PC-9 (cell line): ENCODE results near the gene EPHB1. TPM values are rescaled to one million over a fixed set of nuclear protein-coding genes. Genes with fewer than 3 reads are reported as not detected.

Experiments used
- BruUV-seq: library from RNA; stranded (reverse); fragments of 400-500 nt; replicated peaks from 2 replicates; lab custom pipeline; 2021; lab: Mats Ljungman, UMichigan
- CTCF ChIA-PET: fragments of 300-600 bp; sonication (Branson Sonifier 250); formaldehyde crosslinking; loops from one replicate; lab custom pipeline; 2022; ENCODE audit warnings: antibody characterized with exemption; lab: Charles Lee
- POLR2A ChIA-PET: fragments of 300-600 bp; sonication (Branson Sonifier 250); formaldehyde crosslinking; loops from one replicate; lab custom pipeline; 2022; ENCODE audit warnings: antibody characterized with exemption; ENCODE audit not compliant: unreplicated experiment; lab: Charles Lee
- DNase-seq, 2 experiments: peaks; one replicate each; pipeline versions ENCODE4 v3.0.0 to v3.0.0-alpha.2; 2015 to 2022; ENCODE audit warnings: mixed read lengths in 1 of 2
- H2AFZ ChIP-seq: fragments of 200-600 bp; sonication (generic); 2 replicates; pipeline ENCODE4 v1.8.1; 2017; ENCODE audit warnings: antibody characterized with exemption
- H3F3A ChIP-seq: fragments of 200-600 bp; sonication (generic); 2 replicates; pipeline ENCODE4 v1.8.1; 2017; ENCODE audit warnings: antibody characterized with exemption, mild to moderate bottlenecking, low read depth; ENCODE audit not compliant: insufficient read depth
- H3K27ac ChIP-seq: fragments of 200-600 bp; sonication (generic); 2 replicates; pipeline ENCODE4 v1.6.1; 2016; ENCODE audit warnings: mixed run types
- H3K27me3 ChIP-seq: fragments of 200-600 bp; sonication (generic); 2 replicates; pipeline ENCODE4 v1.6.1; 2016; ENCODE audit warnings: low read depth, mixed run types; ENCODE audit not compliant: insufficient read depth
- H3K36me3 ChIP-seq: fragments of 200-600 bp; sonication (generic); 2 replicates; pipeline ENCODE4 v1.6.1; 2016; ENCODE audit warnings: low read depth, mixed run types
- H3K4me1 ChIP-seq: fragments of 200-600 bp; sonication (generic); replicated peaks from 2 replicates; pipeline ENCODE4 v1.6.1; 2016; ENCODE audit warnings: mixed run types; ENCODE audit not compliant: insufficient read depth
- H3K4me2 ChIP-seq: fragments of 200-600 bp; sonication (generic); 2 replicates; pipeline ENCODE4 v1.6.1; 2017; ENCODE audit warnings: mixed run types
- H3K4me3 ChIP-seq: fragments of 200-600 bp; sonication (generic); 2 replicates; pipeline ENCODE4 v1.6.1; 2016; ENCODE audit warnings: mixed run types
- H3K79me2 ChIP-seq: fragments of 200-600 bp; sonication (generic); 2 replicates; pipeline ENCODE4 v1.6.1; 2017; ENCODE audit warnings: low read depth, mixed run types
- H3K9me2 ChIP-seq: fragments of 200-600 bp; sonication (generic); 2 replicates; pipeline ENCODE4 v1.8.1; 2017; ENCODE audit warnings: mild to moderate bottlenecking; ENCODE audit not compliant: insufficient read depth
- H3K9me3 ChIP-seq: fragments of 200-600 bp; sonication (generic); 2 replicates; pipeline ENCODE4 v1.8.1; 2016; ENCODE audit warnings: low read depth; ENCODE audit not compliant: insufficient read depth
- H4K20me1 ChIP-seq: fragments of 200-600 bp; sonication (generic); 2 replicates; pipeline ENCODE4 v1.8.1; 2017; ENCODE audit not compliant: insufficient read depth
- CTCF ChIP-seq: fragments of 200-600 bp; sonication (generic); conservative IDR thresholded peaks from 2 replicates; pipeline ENCODE4 v1.6.1; 2017; ENCODE audit warnings: mixed run types, antibody characterized with exemption, mild to moderate bottlenecking, moderate library complexity
- EZH2 ChIP-seq: fragments of 200-600 bp; sonication (generic); IDR thresholded peaks from 2 replicates; pipeline ENCODE4 v1.8.0; 2017; ENCODE audit warnings: antibody characterized with exemption, low read depth
- intact Hi-C: fragments of 100-400 bp; cut with micrococcal nuclease; formaldehyde crosslinking; loops from one replicate; pipeline ENCODE4 v1.10.0; 2022; ENCODE audit not compliant: unreplicated experiment
- total RNA-seq: library from RNA; stranded (reverse); gene quantifications from 2 replicates; pipeline ENCODE4 v1.2.3, GENCODE V29; 2021

EPHB1 gene
- total RNA-seq, 1 experiment from 2014 or later, result 0.15 TPM

- H3K9me3 ChIP-seq, result no peaks in the 10 kb centered on the region
- no peak overlapping the region for H3K4me3 ChIP-seq
- H3K27me3 ChIP-seq, result peaks cover 36% of the 10 kb centered on the region
- TF ChIP-seq CTCF (no peak), EZH2 (no peak)
- CTCF ChIA-PET, result no interaction called here
- no peaks in the 10 kb centered on the region for H3K9me2 ChIP-seq
- no peaks in the 10 kb centered on the region for H4K20me1 ChIP-seq
- no peaks in the 10 kb centered on the region for H3K4me1 ChIP-seq
- intact Hi-C loops, result no loop called here
- H3K79me2 ChIP-seq, result no peaks in the 10 kb centered on the region
- H3F3A ChIP-seq, result no peaks in the 10 kb centered on the region
- H3K27ac ChIP-seq, result no peak overlapping the region
- DNase-seq, result no peak
- H2AFZ ChIP-seq, result no peak overlapping the region
- no TSS peak for BruUV-seq
- no peaks in the 10 kb centered on the region for H3K36me3 ChIP-seq
- POLR2A ChIA-PET, result no interaction called here
- no peak overlapping the region for H3K4me2 ChIP-seq
Observed at GRCh38 chr3:135013206-135013605, 218.1 kb downstream of the EPHB1 start.

- no peaks in the 10 kb centered on the region for H3F3A ChIP-seq
- H3K9me2 ChIP-seq, result no peaks in the 10 kb centered on the region
- no peak overlapping the region for H2AFZ ChIP-seq
- H3K27me3 ChIP-seq, result peaks cover 36% of the 10 kb centered on the region
- H3K4me3 ChIP-seq, result no peak overlapping the region
- no peaks in the 10 kb centered on the region for H3K36me3 ChIP-seq
- no peaks in the 10 kb centered on the region for H4K20me1 ChIP-seq
- ChIA-PET POLR2A (no interaction called here), CTCF (no interaction called here)
- intact Hi-C loops, result no loop called here
- no peak overlapping the region for H3K27ac ChIP-seq
- H3K4me2 ChIP-seq, result no peak overlapping the region
- TF ChIP-seq EZH2 (no peak), CTCF (no peak)
- no peaks in the 10 kb centered on the region for H3K9me3 ChIP-seq
- BruUV-seq, result no TSS peak
- H3K79me2 ChIP-seq, result no peaks in the 10 kb centered on the region
- H3K4me1 ChIP-seq, result no peaks in the 10 kb centered on the region
- no peak for DNase-seq
Observed at GRCh38 chr3:135014566-135014965, 219.5 kb downstream of the EPHB1 start.

GRCh38 chr3:135017003-135017893, 222.2 kb downstream of the EPHB1 start:
- POLR2A ChIA-PET, result no interaction called here
- Histone ChIP-seq H3F3A (no peaks in the 10 kb centered on the region), H3K9me3 (no peaks in the 10 kb centered on the region), H2AFZ (no peak overlapping the region), H3K9me2 (no peaks in the 10 kb centered on the region), H3K27me3 (peaks cover 36% of the 10 kb centered on the region), H3K4me2 (no peak overlapping the region), H3K79me2 (no peaks in the 10 kb centered on the region), H3K4me3 (no peak overlapping the region), H3K27ac (no peak overlapping the region), H4K20me1 (no peaks in the 10 kb centered on the region), H3K4me1 (no peaks in the 10 kb centered on the region), H3K36me3 (no peaks in the 10 kb centered on the region)
- no peak for TF ChIP-seq EZH2
- TF ChIP-seq CTCF, result no peak
- intact Hi-C loops, result no loop called here
- no peak for DNase-seq
- CTCF ChIA-PET, result no interaction called here
- no TSS peak for BruUV-seq
